Ishikawa (cell line): ENCODE data around the gene HTRA1.

Experiments
- CEBPB ChIP-seq: IDR thresholded peaks from 2 replicates; pipeline ENCODE4 v1.6.1; 2012
- EP300 ChIP-seq: IDR thresholded peaks from 2 replicates; pipeline ENCODE4 v1.6.1; 2012; ENCODE audit warnings: borderline replicate concordance
- MAX ChIP-seq: IDR thresholded peaks from 2 replicates; pipeline ENCODE4 v1.6.1; 2012
- NFIC ChIP-seq: IDR thresholded peaks from 2 replicates; pipeline ENCODE4 v1.6.1; 2012
- RAD21 ChIP-seq: IDR thresholded peaks from 2 replicates; pipeline ENCODE4 v1.6.1; 2012; ENCODE audit warnings: low read depth
- REST ChIP-seq: IDR thresholded peaks from 2 replicates; pipeline ENCODE4 v1.6.1; 2012; ENCODE audit warnings: low read depth, mild to moderate bottlenecking
- TAF1 ChIP-seq: IDR thresholded peaks from 2 replicates; pipeline ENCODE4 v1.6.1; 2012; ENCODE audit warnings: low read depth, mild to moderate bottlenecking
- TCF12 ChIP-seq: IDR thresholded peaks from 2 replicates; pipeline ENCODE4 v1.6.1; 2012; ENCODE audit warnings: low read depth
- USF1 ChIP-seq: IDR thresholded peaks from 2 replicates; pipeline ENCODE4 v1.6.1; 2012
- YY1 ChIP-seq: IDR thresholded peaks from 2 replicates; pipeline ENCODE4 v1.6.1; 2012; ENCODE audit warnings: low read depth

DNA sequence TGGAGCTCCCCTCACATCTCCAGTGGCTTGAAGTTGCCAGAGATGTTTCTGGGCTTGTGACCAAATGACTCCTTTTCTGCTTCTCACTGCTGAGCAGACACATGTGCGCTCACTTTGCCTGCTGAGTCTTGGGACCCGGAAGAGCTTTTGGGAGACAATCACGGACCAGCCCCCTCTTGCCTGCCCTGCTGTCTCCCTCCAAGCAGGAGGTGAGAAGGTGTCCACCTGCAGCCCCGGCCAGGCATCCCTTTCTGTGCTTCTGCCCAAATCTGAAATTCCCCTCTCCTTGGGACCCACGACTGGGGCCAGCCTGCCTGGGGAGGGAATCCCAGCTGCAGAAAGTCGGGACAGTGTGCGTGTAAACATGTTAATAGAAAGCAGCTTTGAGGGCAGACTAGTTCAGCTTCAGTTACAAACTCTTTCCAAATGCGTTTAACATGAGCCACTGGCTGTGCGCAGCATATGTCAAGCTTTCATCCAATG, 31.7 kb downstream of the HTRA1 start:
- TF ChIP-seq YY1, result no peak
- TF ChIP-seq EP300, result no peak
- no peak for TF ChIP-seq USF1
- no peak for TF ChIP-seq NFIC
- TF ChIP-seq REST, result no peak
- no peak for TF ChIP-seq CEBPB
- TF ChIP-seq MAX, result no peak
- TF ChIP-seq RAD21, result no peak
- no peak for TF ChIP-seq TCF12
- no peak for TF ChIP-seq TAF1
